PC-9 (cell line): ENCODE measurements around the gene NR3C1.

Experiments
- EZH2 ChIP-seq: fragments of 200-600 bp; sonication (generic); IDR thresholded peaks from 2 replicates; pipeline ENCODE4 v1.8.0; 2017; ENCODE audit warnings: antibody characterized with exemption, low read depth
- TF ChIP-seq, protein P1 (sequence below): fragments of 200-600 bp; sonication (generic); conservative IDR thresholded peaks from 2 replicates; pipeline ENCODE4 v1.6.1; 2017; ENCODE audit warnings: mixed run types, antibody characterized with exemption, mild to moderate bottlenecking, moderate library complexity

DNA sequence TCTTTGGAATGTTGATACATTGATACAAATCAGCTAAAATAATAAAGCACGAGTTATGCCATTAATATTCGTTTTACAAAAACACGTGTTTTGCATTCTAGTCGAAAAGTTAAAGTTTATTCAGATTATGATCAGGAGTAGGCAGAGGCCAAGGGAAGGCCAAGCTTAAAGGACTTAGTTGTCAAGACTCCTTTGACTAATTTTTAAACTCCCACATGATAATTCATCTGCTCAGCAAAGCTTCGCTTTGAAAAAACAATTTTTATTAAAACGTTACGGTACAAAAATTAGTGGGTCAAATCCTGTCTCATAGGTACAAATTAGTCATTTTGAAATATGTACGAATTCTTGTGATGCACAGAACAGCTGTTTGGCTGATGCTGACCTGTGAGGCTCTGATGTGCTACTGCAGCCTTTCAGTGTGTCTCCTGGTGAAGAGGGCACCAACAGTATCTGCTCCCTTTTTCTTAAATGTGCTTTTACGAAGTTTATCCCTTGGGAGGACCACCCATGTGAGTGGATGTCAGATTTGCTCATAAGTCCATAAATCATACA lies 23.0 kb upstream of the NR3C1 start:
- TF ChIP-seq, protein P1, sequence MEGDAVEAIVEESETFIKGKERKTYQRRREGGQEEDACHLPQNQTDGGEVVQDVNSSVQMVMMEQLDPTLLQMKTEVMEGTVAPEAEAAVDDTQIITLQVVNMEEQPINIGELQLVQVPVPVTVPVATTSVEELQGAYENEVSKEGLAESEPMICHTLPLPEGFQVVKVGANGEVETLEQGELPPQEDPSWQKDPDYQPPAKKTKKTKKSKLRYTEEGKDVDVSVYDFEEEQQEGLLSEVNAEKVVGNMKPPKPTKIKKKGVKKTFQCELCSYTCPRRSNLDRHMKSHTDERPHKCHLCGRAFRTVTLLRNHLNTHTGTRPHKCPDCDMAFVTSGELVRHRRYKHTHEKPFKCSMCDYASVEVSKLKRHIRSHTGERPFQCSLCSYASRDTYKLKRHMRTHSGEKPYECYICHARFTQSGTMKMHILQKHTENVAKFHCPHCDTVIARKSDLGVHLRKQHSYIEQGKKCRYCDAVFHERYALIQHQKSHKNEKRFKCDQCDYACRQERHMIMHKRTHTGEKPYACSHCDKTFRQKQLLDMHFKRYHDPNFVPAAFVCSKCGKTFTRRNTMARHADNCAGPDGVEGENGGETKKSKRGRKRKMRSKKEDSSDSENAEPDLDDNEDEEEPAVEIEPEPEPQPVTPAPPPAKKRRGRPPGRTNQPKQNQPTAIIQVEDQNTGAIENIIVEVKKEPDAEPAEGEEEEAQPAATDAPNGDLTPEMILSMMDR: no peak
- TF ChIP-seq EZH2: no peak
